ENCODE measurements around the gene SLA2. TPM values are rescaled to one million over a fixed set of nuclear protein-coding genes. Genes with fewer than 3 reads are reported as not detected.

The SLA2 gene
- total and polyA plus RNA-seq, 2 donors from 2014 or later: 0.24 to 1.5 TPM

GRCh38 chr20:36607586-36608387 lies 38.2 kb downstream of the SLA2 start:
- FAIRE-seq: no peak
- Histone ChIP-seq H3K9ac (ENCODE audit: low read length in 3 of 3) (peak overlapping the region in 1 of 3 donors; percentile 34), H3K36me3 (ENCODE audit: control insufficient read depth in 2 of 3, insufficient read depth in 3 of 3, low read length in 3 of 3) (peaks cover 5 to 21% (median 15%) of the 10 kb centered on the region in 3 donors), H3K4me1 (ENCODE audit: control insufficient read depth in 2 of 3, insufficient read depth in 2 of 3, low read depth in 1 of 3, low read length in 3 of 3) (peaks cover 0 to 16% (median 16%) of the 10 kb centered on the region in 3 donors), H3K27ac (ENCODE audit: low read depth in 2 of 2, low read length in 2 of 2) (no peak overlapping the region), H3K4me3 (ENCODE audit: low read length in 3 of 3) (no peak overlapping the region), H3K27me3 (ENCODE audit: control insufficient read depth, insufficient read depth, low read length) (no peaks in the 10 kb centered on the region), H3K9me3 (ENCODE audit: control insufficient read depth in 2 of 3, insufficient read depth in 1 of 3, low read length in 3 of 3) (no peaks in the 10 kb centered on the region)
- TF ChIP-seq CTCF (IDR thresholded peaks at IDR 0.05; ENCODE audit: borderline replicate concordance, extremely low read depth, insufficient read depth): no peak
- no peak for DNase-seq
- intact Hi-C loops (cut with DNase I): loop anchor here (10.0 kb wide), 1 partner anchor 53 kb away; no protein-coding TSS in a partner anchor

- Histone ChIP-seq H3K27me3 (ENCODE audit: control insufficient read depth, insufficient read depth, low read length) (no peaks in the 10 kb centered on the region), H3K4me3 (ENCODE audit: low read length in 3 of 3) (peak overlapping the region; percentile 60 to 90 (median 87)), H3K27ac (ENCODE audit: low read depth in 2 of 2, low read length in 2 of 2) (peak overlapping the region; percentile 70 to 82), H3K4me1 (ENCODE audit: control insufficient read depth in 2 of 3, insufficient read depth in 2 of 3, low read depth in 1 of 3, low read length in 3 of 3) (peaks cover 0 to 16% (median 16%) of the 10 kb centered on the region in 3 donors), H3K9ac (ENCODE audit: low read length in 3 of 3) (peak overlapping the region; percentile 52 to 78 (median 66)), H3K36me3 (ENCODE audit: control insufficient read depth in 2 of 3, insufficient read depth in 3 of 3, low read length in 3 of 3) (peaks cover 4 to 8% (median 5%) of the 10 kb centered on the region in 3 donors), H3K9me3 (ENCODE audit: control insufficient read depth in 2 of 3, insufficient read depth in 1 of 3, low read length in 3 of 3) (no peaks in the 10 kb centered on the region)
- peak in 1 of 5 donors; percentile 21 for DNase-seq
- FAIRE-seq: no peak
- TF ChIP-seq CTCF (IDR thresholded peaks at IDR 0.05; ENCODE audit: borderline replicate concordance, extremely low read depth, insufficient read depth): no peak
- intact Hi-C loops (cut with DNase I): loop anchor here (10.0 kb wide), 1 partner anchor 52 kb away; no protein-coding TSS in a partner anchor
Observed at GRCh38 chr20:36606158-36607066, 39.6 kb downstream of the SLA2 start.

GRCh38 chr20:36605399-36606157 lies 40.4 kb downstream of the SLA2 start, which contains the start of gene RAB5IF:
Gene RAB5IF (plus strand): TSS chr20:36605779. CDS start chr20:36605952, 173 bp downstream.
- peaks cover 0 to 16% (median 16%) of the 10 kb centered on the region in 3 donors for H3K4me1 ChIP-seq (ENCODE audit: control insufficient read depth in 2 of 3, insufficient read depth in 2 of 3, low read depth in 1 of 3, low read length in 3 of 3)
- H3K9me3 ChIP-seq (ENCODE audit: control insufficient read depth in 2 of 3, insufficient read depth in 1 of 3, low read length in 3 of 3): no peaks in the 10 kb centered on the region
- peak; percentile 87 for TF ChIP-seq CTCF (IDR thresholded peaks at IDR 0.05; ENCODE audit: borderline replicate concordance, extremely low read depth, insufficient read depth)
- DNase-seq (peak; percentile 99 to 100 (median 99)), FAIRE-seq (peak; percentile 85)
- peaks cover 4 to 8% (median 5%) of the 10 kb centered on the region in 3 donors for H3K36me3 ChIP-seq (ENCODE audit: control insufficient read depth in 2 of 3, insufficient read depth in 3 of 3, low read length in 3 of 3)
- intact Hi-C loops (cut with DNase I): loop anchor here (10.0 kb wide), 1 partner anchor 51 kb away; no protein-coding TSS in a partner anchor
- H3K27me3 ChIP-seq (ENCODE audit: control insufficient read depth, insufficient read depth, low read length): no peaks in the 10 kb centered on the region
- peak within 1 kb of the TSS; percentile 61 to 90 (median 87) for H3K4me3 ChIP-seq (ENCODE audit: low read length in 3 of 3)
- H3K27ac ChIP-seq (ENCODE audit: low read depth in 2 of 2, low read length in 2 of 2): peak within 1 kb of the TSS; percentile 88 to 93
- H3K9ac ChIP-seq (ENCODE audit: low read length in 3 of 3): peak within 1 kb of the TSS; percentile 78 to 93 (median 89)
